HCT116 (cell line): ENCODE data around the gene EEA1. TPM values are rescaled to one million over a fixed set of nuclear protein-coding genes. Genes with fewer than 3 reads are reported as not detected.

Source experiments
- ATAC-seq: fragments of 200-7000 bp; cut with Tn5 transposase; 2 replicates; pipeline ENCODE4 v1.9.1; 2020; ENCODE audit warnings: mild to moderate bottlenecking, moderate library complexity
- BruUV-seq: library from RNA; stranded (reverse); fragments of 400-500 nt; replicated peaks from 2 replicates; lab custom pipeline; 2021; lab: Mats Ljungman, UMichigan
- CTCF ChIA-PET: fragments of 300-600 bp; sonication (Branson Sonifier 250); formaldehyde crosslinking; loops from one replicate; lab custom pipeline; 2021; ENCODE audit warnings: antibody characterized with exemption; lab: Charles Lee
- POLR2A ChIA-PET: fragments of 300-600, 350-600 bp; sonication (Branson Sonifier 250); formaldehyde crosslinking; loops from one replicate; lab custom pipeline; 2021; ENCODE audit warnings: antibody characterized with exemption; lab: Charles Lee
- RAD21 ChIA-PET, 2 experiments: fragments of 300-600 bp; sonication (Branson Sonifier 250); formaldehyde crosslinking; loops; one replicate each; lab custom pipeline; 2023; ENCODE audit warnings: low total read pairs in 2 of 2; ENCODE audit not compliant: uncharacterized antibody in 2 of 2, unreplicated experiment in 2 of 2, low non-redundant PET in 1 of 2; lab: Charles Lee
- DNase-seq: peaks from one replicate; pipeline ENCODE4 v3.0.0-alpha.2; 2010; ENCODE audit warnings: low read depth, low spot score
- H2AFZ ChIP-seq: fragments of 200-600 bp; shearing (Covaris generic), sonication (generic); 2 replicates; pipeline ENCODE4 v1.6.1; 2017; ENCODE audit warnings: low read depth, mixed run types, mixed read lengths, antibody characterized with exemption, low read length; ENCODE audit not compliant: poor library complexity, severe bottlenecking
- H3K27ac ChIP-seq: 2 replicates; pipeline ENCODE4 v1.5.1; 2012; ENCODE audit warnings: low read depth, low read length
- H3K27me3 ChIP-seq: fragments of 200-600 bp; sonication (generic); 2 replicates; pipeline ENCODE4 v1.6.1; 2016; ENCODE audit warnings: mixed run types, low read length, mixed read lengths; ENCODE audit not compliant: insufficient read depth
- H3K36me3 ChIP-seq, 2 experiments: fragments of 200-500 bp in 1 of 2; fragments of 200-600 bp in 1 of 2; sonication (Bioruptor generic) in 1 of 2; sonication (generic) in 1 of 2; 2 replicates each; pipeline versions ENCODE4 v1.5.1 to v1.6.1; 2014 to 2016; ENCODE audit warnings: low read length in 2 of 2, inconsistent platforms in 1 of 2, mixed read lengths in 1 of 2, mixed run types in 1 of 2; ENCODE audit not compliant: insufficient read depth in 2 of 2, control insufficient read depth in 1 of 2
- H3K4me1 ChIP-seq, 2 experiments: fragments of 200-600 bp in 1 of 2; sonication (generic) in 1 of 2; 2 replicates each; pipeline versions ENCODE4 v1.5.1 to v1.6.1; 2012 to 2017; ENCODE audit warnings: low read length in 2 of 2, inconsistent platforms in 1 of 2, mild to moderate bottlenecking in 1 of 2, mixed read lengths in 1 of 2, mixed run types in 1 of 2, moderate library complexity in 1 of 2; ENCODE audit not compliant: insufficient read depth in 2 of 2, control insufficient read depth in 1 of 2
- H3K4me2 ChIP-seq: fragments of 200-600 bp; sonication (generic); 2 replicates; pipeline ENCODE4 v1.6.1; 2017; ENCODE audit warnings: mixed run types, low read length, mixed read lengths
- H3K4me3 ChIP-seq, 2 experiments: fragments of 200-600 bp in 1 of 2; sonication (generic) in 1 of 2; replicated peaks in 1 of 2; 2 replicates each; pipeline ENCODE4 v1.5.1; 2011 to 2016; ENCODE audit warnings: low read length in 2 of 2, control low read depth in 1 of 2, low read depth in 1 of 2, mild to moderate bottlenecking in 1 of 2, mixed read lengths in 1 of 2, mixed run types in 1 of 2
- H3K79me2 ChIP-seq: fragments of 200-600 bp; sonication (generic); 2 replicates; pipeline ENCODE4 v1.6.1; 2017; ENCODE audit warnings: mild to moderate bottlenecking, mixed run types, low read length, moderate library complexity, mixed read lengths; ENCODE audit not compliant: insufficient read depth
- H3K9ac ChIP-seq: fragments of 200-600 bp; sonication (generic); 2 replicates; pipeline ENCODE4 v1.6.1; 2016; ENCODE audit warnings: low read length, mixed read lengths
- H3K9me2 ChIP-seq: fragments of 200-600 bp; sonication (generic), shearing (Covaris generic); 2 replicates; pipeline ENCODE4 v1.6.1; 2017; ENCODE audit warnings: mixed run types, mild to moderate bottlenecking, moderate library complexity; ENCODE audit not compliant: insufficient read depth
- H3K9me3 ChIP-seq, 2 experiments: fragments of 200-500 bp in 1 of 2; fragments of 200-600 bp in 1 of 2; sonication (Bioruptor generic) in 1 of 2; sonication (generic) in 1 of 2; 2 replicates each; pipeline ENCODE4 v1.6.1; 2014 to 2017; ENCODE audit warnings: low read length in 2 of 2, mixed read lengths in 2 of 2, inconsistent platforms in 1 of 2, low read depth in 1 of 2, mild to moderate bottlenecking in 1 of 2, mixed run types in 1 of 2, moderate library complexity in 1 of 2; ENCODE audit not compliant: control insufficient read depth in 1 of 2, insufficient read depth in 1 of 2
- H4K20me1 ChIP-seq: fragments of 200-600 bp; sonication (generic), shearing (Covaris generic); 2 replicates; pipeline ENCODE4 v1.6.1; 2017; ENCODE audit warnings: mixed run types, mild to moderate bottlenecking, moderate library complexity; ENCODE audit not compliant: insufficient read depth
- CBX3 ChIP-seq: IDR thresholded peaks from 2 replicates; pipeline ENCODE4 v1.6.1; 2012; ENCODE audit warnings: low read depth
- ELF1 ChIP-seq: IDR thresholded peaks from 2 replicates; pipeline ENCODE4 v1.6.1; 2012; ENCODE audit warnings: low read depth, borderline replicate concordance
- EZH2 ChIP-seq: fragments of 200-600 bp; sonication (generic); IDR thresholded peaks from 2 replicates; pipeline ENCODE4 v1.6.1; 2017; ENCODE audit warnings: antibody characterized with exemption, mixed run types
- EZH2phosphoT487 ChIP-seq: fragments of 200-600 bp; IDR thresholded peaks from 2 replicates; pipeline ENCODE4 v1.6.1; 2018; ENCODE audit warnings: antibody characterized with exemption, borderline replicate concordance
- JUND ChIP-seq: IDR thresholded peaks from 2 replicates; pipeline ENCODE4 v1.6.1; 2012
- POLR2A ChIP-seq: IDR thresholded peaks from 2 replicates; pipeline ENCODE4 v1.7.0; 2011; ENCODE audit warnings: borderline replicate concordance; ENCODE audit not compliant: insufficient read depth, insufficient read length; ENCODE audit errors: extremely low read depth
- POLR2AphosphoS5 ChIP-seq: IDR thresholded peaks from 2 replicates; pipeline ENCODE4 v1.6.1; 2011; ENCODE audit warnings: mild to moderate bottlenecking, low read depth, low read length, moderate library complexity
- RAD21 ChIP-seq: IDR thresholded peaks from 2 replicates; pipeline ENCODE4 v1.6.1; 2012; ENCODE audit warnings: low read depth, mild to moderate bottlenecking
- SIN3A ChIP-seq: IDR thresholded peaks from 2 replicates; pipeline ENCODE4 v1.6.1; 2012; ENCODE audit warnings: low read depth
- SP1 ChIP-seq: IDR thresholded peaks from 2 replicates; pipeline ENCODE4 v1.6.1; 2012; ENCODE audit warnings: low read depth
- YY1 ChIP-seq: IDR thresholded peaks from 2 replicates; pipeline ENCODE4 v1.6.1; 2011; ENCODE audit warnings: low read length, low read depth, moderate library complexity, mild to moderate bottlenecking; ENCODE audit not compliant: insufficient replicate concordance; ENCODE audit errors: extremely low read depth
- ZFX ChIP-seq: fragments of 450-650 bp; IDR thresholded peaks from 2 replicates; pipeline ENCODE4 v1.6.1; 2017
- ZNF274 ChIP-seq: fragments of 200-500 bp; sonication (Bioruptor generic); IDR thresholded peaks from 2 replicates; pipeline ENCODE4 v1.6.1; 2014; ENCODE audit warnings: mild to moderate bottlenecking, low read depth, low read length, inconsistent platforms
- intact Hi-C: fragments of 100-400 bp; cut with micrococcal nuclease; formaldehyde crosslinking; loops from 2 replicates; pipeline ENCODE4 v1.10.0; 2022
- total RNA-seq: library from RNA; stranded (reverse); gene quantifications from one replicate; pipeline ENCODE4 v1.2.1, GENCODE V29; 2021; ENCODE audit not compliant: unreplicated experiment
- TF ChIP-seq, protein P1 (sequence below): IDR thresholded peaks from 2 replicates; pipeline ENCODE4 v1.6.1; 2012
- TF ChIP-seq, protein P2 (sequence below), 3 experiments: fragments of 200-600 bp in 1 of 3; sonication (generic) in 1 of 3; IDR thresholded peaks in 2 of 3; conservative IDR thresholded peaks in 1 of 3; 2 replicates each; pipeline ENCODE4 v1.5.1; 2012 to 2017; ENCODE audit warnings: low read depth in 2 of 3, low read length in 2 of 3, antibody characterized with exemption in 1 of 3, borderline replicate concordance in 1 of 3, control low read depth in 1 of 3, mild to moderate bottlenecking in 1 of 3, mixed read lengths in 1 of 3, mixed run types in 1 of 3, moderate library complexity in 1 of 3; ENCODE audit not compliant: insufficient read depth in 1 of 3
- TF ChIP-seq, protein P3 (sequence below): IDR thresholded peaks from 2 replicates; pipeline ENCODE4 v1.6.1; 2012; ENCODE audit warnings: low read depth

EEA1 gene
- total RNA-seq, 1 experiment from 2014 or later = 13.8 TPM

- Histone ChIP-seq H3K4me3 (no peak overlapping the region), H3K9ac (no peak overlapping the region), H3K36me3 (no peaks in the 10 kb centered on the region), H3K27ac (no peak overlapping the region), H2AFZ (no peak overlapping the region), H3K4me2 (no peak overlapping the region), H3K9me2 (no peaks in the 10 kb centered on the region), H3K9me3 (no peaks in the 10 kb centered on the region), H3K79me2 (no peaks in the 10 kb centered on the region), H4K20me1 (no peaks in the 10 kb centered on the region), H3K27me3 (no peaks in the 10 kb centered on the region), H3K4me1 (peaks cover 4 to 20% of the 10 kb centered on the region in 2 experiments; a peak in 3 of 4 replicates)
- intact Hi-C loops = no loop called here
- no peak for ATAC-seq
- ChIA-PET RAD21 (no interaction called here), CTCF (no interaction called here), POLR2A (no interaction called here)
- TF ChIP-seq CBX3 (no peak), EZH2phosphoT487 (no peak), ZNF274 (no peak), POLR2AphosphoS5 (no peak), SIN3A (no peak)
- no TSS peak for BruUV-seq
- no peak for DNase-seq
Measured at GRCh38 chr12:92743026-92743425, 186.1 kb downstream of the EEA1 start.

GRCh38 chr12:92740411-92740810, 188.7 kb downstream of the EEA1 start:
- no peak overlapping the region for H3K4me2 ChIP-seq
- H3K4me3 ChIP-seq = no peak overlapping the region
- no peaks in the 10 kb centered on the region for H3K27me3 ChIP-seq
- intact Hi-C loops = no loop called here
- POLR2A ChIA-PET = no interaction called here
- no TSS peak for BruUV-seq
- no peak overlapping the region for H3K27ac ChIP-seq
- H3K9me2 ChIP-seq = no peaks in the 10 kb centered on the region
- H3K36me3 ChIP-seq = no peaks in the 10 kb centered on the region
- H3K4me1 ChIP-seq = peaks cover 0 to 3% of the 10 kb centered on the region in 2 experiments; a peak in 2 of 4 replicates
- H3K9ac ChIP-seq = no peak overlapping the region
- ATAC-seq = no peak
- H4K20me1 ChIP-seq = no peaks in the 10 kb centered on the region
- H3K9me3 ChIP-seq = no peaks in the 10 kb centered on the region
- CTCF ChIA-PET = no interaction called here
- H2AFZ ChIP-seq = no peak overlapping the region
- no peaks in the 10 kb centered on the region for H3K79me2 ChIP-seq
- no peak for DNase-seq
- RAD21 ChIA-PET = no interaction called here
- TF ChIP-seq EZH2phosphoT487 (no peak), CBX3 (no peak), ZFX (no peak), ZNF274 (no peak), ELF1 (no peak), EZH2 (no peak), SP1 (no peak), JUND (no peak), POLR2AphosphoS5 (no peak), YY1 (no peak), POLR2A (no peak), RAD21 (no peak)
- TF ChIP-seq, protein P1, sequence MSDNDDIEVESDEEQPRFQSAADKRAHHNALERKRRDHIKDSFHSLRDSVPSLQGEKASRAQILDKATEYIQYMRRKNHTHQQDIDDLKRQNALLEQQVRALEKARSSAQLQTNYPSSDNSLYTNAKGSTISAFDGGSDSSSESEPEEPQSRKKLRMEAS = no peak
- TF ChIP-seq, protein P2, sequence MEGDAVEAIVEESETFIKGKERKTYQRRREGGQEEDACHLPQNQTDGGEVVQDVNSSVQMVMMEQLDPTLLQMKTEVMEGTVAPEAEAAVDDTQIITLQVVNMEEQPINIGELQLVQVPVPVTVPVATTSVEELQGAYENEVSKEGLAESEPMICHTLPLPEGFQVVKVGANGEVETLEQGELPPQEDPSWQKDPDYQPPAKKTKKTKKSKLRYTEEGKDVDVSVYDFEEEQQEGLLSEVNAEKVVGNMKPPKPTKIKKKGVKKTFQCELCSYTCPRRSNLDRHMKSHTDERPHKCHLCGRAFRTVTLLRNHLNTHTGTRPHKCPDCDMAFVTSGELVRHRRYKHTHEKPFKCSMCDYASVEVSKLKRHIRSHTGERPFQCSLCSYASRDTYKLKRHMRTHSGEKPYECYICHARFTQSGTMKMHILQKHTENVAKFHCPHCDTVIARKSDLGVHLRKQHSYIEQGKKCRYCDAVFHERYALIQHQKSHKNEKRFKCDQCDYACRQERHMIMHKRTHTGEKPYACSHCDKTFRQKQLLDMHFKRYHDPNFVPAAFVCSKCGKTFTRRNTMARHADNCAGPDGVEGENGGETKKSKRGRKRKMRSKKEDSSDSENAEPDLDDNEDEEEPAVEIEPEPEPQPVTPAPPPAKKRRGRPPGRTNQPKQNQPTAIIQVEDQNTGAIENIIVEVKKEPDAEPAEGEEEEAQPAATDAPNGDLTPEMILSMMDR (IDR thresholded peaks at IDR 0.05 in 2 of 3, conservative IDR thresholded peaks at IDR 0.05 in 1 of 3; ENCODE audit: borderline replicate concordance in 1 of 3, insufficient read depth in 1 of 3, low read depth in 2 of 3, low read length in 2 of 3) = no peak
- TF ChIP-seq, protein P3, sequence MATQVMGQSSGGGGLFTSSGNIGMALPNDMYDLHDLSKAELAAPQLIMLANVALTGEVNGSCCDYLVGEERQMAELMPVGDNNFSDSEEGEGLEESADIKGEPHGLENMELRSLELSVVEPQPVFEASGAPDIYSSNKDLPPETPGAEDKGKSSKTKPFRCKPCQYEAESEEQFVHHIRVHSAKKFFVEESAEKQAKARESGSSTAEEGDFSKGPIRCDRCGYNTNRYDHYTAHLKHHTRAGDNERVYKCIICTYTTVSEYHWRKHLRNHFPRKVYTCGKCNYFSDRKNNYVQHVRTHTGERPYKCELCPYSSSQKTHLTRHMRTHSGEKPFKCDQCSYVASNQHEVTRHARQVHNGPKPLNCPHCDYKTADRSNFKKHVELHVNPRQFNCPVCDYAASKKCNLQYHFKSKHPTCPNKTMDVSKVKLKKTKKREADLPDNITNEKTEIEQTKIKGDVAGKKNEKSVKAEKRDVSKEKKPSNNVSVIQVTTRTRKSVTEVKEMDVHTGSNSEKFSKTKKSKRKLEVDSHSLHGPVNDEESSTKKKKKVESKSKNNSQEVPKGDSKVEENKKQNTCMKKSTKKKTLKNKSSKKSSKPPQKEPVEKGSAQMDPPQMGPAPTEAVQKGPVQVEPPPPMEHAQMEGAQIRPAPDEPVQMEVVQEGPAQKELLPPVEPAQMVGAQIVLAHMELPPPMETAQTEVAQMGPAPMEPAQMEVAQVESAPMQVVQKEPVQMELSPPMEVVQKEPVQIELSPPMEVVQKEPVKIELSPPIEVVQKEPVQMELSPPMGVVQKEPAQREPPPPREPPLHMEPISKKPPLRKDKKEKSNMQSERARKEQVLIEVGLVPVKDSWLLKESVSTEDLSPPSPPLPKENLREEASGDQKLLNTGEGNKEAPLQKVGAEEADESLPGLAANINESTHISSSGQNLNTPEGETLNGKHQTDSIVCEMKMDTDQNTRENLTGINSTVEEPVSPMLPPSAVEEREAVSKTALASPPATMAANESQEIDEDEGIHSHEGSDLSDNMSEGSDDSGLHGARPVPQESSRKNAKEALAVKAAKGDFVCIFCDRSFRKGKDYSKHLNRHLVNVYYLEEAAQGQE = no peak
